ENCODE results near the gene WDR18. TPM values are rescaled to one million over a fixed set of nuclear protein-coding genes. Genes with fewer than 3 reads are reported as not detected.

The WDR18 gene
- total RNA-seq, 1 experiment from 2014 or later = 43.3 TPM

DNA sequence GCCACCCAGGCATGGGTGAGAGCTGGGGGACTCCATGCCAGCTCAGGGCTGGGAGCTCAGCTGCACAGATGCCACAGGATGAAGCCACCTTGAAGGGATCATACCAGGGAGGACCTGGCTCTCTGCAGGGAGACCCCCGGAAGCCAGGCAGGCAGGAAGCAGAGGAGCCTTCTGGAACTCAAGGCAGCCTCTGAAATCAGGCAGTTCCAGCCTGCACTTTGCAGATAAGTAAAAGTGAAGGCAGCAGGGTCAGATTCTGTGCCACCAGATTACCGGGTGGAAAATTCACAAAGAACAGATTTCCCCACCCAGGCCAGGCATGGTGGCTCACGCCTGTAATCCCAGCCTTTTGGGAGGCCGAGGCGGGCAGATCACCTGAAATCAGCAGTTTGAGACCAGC, 34.2 kb downstream of the WDR18 start:
- peaks cover 56% of the 10 kb centered on the region for H3K36me3 Mint-ChIP-seq (ENCODE audit: insufficient read depth, unreplicated experiment)
- H3K9me3 Mint-ChIP-seq (ENCODE audit: low read depth, unreplicated experiment) = no peaks in the 10 kb centered on the region
- intact Hi-C loops (cut with micrococcal nuclease; ENCODE audit: unreplicated experiment) = no loop called here
- peak overlapping the region; percentile 67 for H3K4me3 Mint-ChIP-seq (ENCODE audit: low read depth, unreplicated experiment)
- TF ChIP-seq, protein P1, sequence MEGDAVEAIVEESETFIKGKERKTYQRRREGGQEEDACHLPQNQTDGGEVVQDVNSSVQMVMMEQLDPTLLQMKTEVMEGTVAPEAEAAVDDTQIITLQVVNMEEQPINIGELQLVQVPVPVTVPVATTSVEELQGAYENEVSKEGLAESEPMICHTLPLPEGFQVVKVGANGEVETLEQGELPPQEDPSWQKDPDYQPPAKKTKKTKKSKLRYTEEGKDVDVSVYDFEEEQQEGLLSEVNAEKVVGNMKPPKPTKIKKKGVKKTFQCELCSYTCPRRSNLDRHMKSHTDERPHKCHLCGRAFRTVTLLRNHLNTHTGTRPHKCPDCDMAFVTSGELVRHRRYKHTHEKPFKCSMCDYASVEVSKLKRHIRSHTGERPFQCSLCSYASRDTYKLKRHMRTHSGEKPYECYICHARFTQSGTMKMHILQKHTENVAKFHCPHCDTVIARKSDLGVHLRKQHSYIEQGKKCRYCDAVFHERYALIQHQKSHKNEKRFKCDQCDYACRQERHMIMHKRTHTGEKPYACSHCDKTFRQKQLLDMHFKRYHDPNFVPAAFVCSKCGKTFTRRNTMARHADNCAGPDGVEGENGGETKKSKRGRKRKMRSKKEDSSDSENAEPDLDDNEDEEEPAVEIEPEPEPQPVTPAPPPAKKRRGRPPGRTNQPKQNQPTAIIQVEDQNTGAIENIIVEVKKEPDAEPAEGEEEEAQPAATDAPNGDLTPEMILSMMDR (IDR thresholded peaks at IDR 0.05; ENCODE audit: unreplicated experiment) = no peak
- CTCF ChIA-PET = no interaction called here
- BruUV-seq (replicated peaks) = no TSS peak
- peak overlapping the region; percentile 80 for H3K27ac Mint-ChIP-seq (ENCODE audit: unreplicated experiment)
- H3K27me3 Mint-ChIP-seq (ENCODE audit: unreplicated experiment) = no peaks in the 10 kb centered on the region
- DNase-seq = no peak
- peaks cover 20% of the 10 kb centered on the region for H3K4me1 Mint-ChIP-seq (ENCODE audit: low read depth, unreplicated experiment)

DNA sequence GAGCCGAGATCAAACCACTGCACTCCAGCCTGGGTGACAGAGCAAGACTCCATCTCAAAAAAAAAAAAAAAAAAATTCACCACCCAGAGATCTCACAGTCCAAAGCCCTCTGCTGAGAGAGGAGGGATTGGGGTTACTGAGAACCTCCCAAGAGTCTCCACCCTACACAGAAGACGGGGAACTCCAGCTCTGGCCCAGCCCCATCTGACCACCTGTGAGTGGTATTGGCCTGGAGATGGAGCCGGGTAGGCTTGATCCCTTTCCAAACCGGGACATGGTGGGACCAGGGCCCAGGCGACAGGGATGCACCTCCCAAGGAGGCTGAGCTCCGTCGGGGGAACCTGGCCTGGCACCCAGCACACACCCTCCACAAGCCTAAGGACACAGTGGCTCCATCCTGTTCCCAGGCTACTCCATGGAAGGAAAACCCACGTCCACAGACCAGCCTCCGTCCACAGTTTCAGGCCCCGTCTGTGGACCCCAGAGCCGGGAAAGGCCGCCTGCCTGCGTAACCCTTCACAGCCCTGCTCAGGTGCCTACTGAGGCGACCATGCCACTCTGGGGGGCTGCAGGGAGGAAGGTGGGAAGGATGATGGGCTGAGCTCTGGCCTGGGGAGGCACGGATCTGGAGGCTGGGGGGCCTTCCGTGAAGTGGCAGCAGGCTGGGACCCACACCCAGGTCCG, 34.9 kb downstream of the WDR18 start:
- H3K4me3 Mint-ChIP-seq (ENCODE audit: low read depth, unreplicated experiment) = peak overlapping the region; percentile 87
- H3K27ac Mint-ChIP-seq (ENCODE audit: unreplicated experiment) = no peak overlapping the region
- CTCF ChIA-PET = no interaction called here
- intact Hi-C loops (cut with micrococcal nuclease; ENCODE audit: unreplicated experiment) = no loop called here
- no peak for DNase-seq
- H3K27me3 Mint-ChIP-seq (ENCODE audit: unreplicated experiment) = no peaks in the 10 kb centered on the region
- peaks cover 20% of the 10 kb centered on the region for H3K4me1 Mint-ChIP-seq (ENCODE audit: low read depth, unreplicated experiment)
- no TSS peak for BruUV-seq (replicated peaks)
- TF ChIP-seq, protein P1 (IDR thresholded peaks at IDR 0.05; ENCODE audit: unreplicated experiment) = no peak
- H3K9me3 Mint-ChIP-seq (ENCODE audit: low read depth, unreplicated experiment) = no peaks in the 10 kb centered on the region
- peaks cover 56% of the 10 kb centered on the region for H3K36me3 Mint-ChIP-seq (ENCODE audit: insufficient read depth, unreplicated experiment)

DNA sequence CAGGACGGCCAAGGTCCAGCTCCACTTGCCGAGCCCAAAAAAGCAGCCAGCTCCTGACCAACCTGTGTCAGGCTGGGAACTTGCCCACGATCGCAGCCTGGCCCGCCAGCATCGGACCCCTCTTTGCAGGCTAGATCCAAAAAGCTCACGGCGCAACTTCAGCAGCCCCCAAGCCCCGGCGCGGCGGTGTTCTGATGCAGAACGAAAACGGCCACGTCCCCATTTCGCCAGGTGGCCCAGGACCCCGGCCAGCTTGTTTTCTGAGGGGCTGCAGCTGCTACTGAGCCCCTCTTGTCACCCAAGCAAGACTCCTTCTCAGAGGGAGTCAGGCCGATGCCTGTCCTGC, 35.4 kb downstream of the WDR18 start:
- H3K36me3 Mint-ChIP-seq (ENCODE audit: insufficient read depth, unreplicated experiment) = peaks cover 56% of the 10 kb centered on the region
- DNase-seq = no peak
- intact Hi-C loops (cut with micrococcal nuclease; ENCODE audit: unreplicated experiment) = no loop called here
- no TSS peak for BruUV-seq (replicated peaks)
- H3K27ac Mint-ChIP-seq (ENCODE audit: unreplicated experiment) = peak overlapping the region; percentile 82
- CTCF ChIA-PET = no interaction called here
- H3K4me1 Mint-ChIP-seq (ENCODE audit: low read depth, unreplicated experiment) = peaks cover 20% of the 10 kb centered on the region
- H3K9me3 Mint-ChIP-seq (ENCODE audit: low read depth, unreplicated experiment) = no peaks in the 10 kb centered on the region
- H3K4me3 Mint-ChIP-seq (ENCODE audit: low read depth, unreplicated experiment) = peak overlapping the region; percentile 87
- TF ChIP-seq, protein P1 (IDR thresholded peaks at IDR 0.05; ENCODE audit: unreplicated experiment) = no peak
- no peaks in the 10 kb centered on the region for H3K27me3 Mint-ChIP-seq (ENCODE audit: unreplicated experiment)

DNA sequence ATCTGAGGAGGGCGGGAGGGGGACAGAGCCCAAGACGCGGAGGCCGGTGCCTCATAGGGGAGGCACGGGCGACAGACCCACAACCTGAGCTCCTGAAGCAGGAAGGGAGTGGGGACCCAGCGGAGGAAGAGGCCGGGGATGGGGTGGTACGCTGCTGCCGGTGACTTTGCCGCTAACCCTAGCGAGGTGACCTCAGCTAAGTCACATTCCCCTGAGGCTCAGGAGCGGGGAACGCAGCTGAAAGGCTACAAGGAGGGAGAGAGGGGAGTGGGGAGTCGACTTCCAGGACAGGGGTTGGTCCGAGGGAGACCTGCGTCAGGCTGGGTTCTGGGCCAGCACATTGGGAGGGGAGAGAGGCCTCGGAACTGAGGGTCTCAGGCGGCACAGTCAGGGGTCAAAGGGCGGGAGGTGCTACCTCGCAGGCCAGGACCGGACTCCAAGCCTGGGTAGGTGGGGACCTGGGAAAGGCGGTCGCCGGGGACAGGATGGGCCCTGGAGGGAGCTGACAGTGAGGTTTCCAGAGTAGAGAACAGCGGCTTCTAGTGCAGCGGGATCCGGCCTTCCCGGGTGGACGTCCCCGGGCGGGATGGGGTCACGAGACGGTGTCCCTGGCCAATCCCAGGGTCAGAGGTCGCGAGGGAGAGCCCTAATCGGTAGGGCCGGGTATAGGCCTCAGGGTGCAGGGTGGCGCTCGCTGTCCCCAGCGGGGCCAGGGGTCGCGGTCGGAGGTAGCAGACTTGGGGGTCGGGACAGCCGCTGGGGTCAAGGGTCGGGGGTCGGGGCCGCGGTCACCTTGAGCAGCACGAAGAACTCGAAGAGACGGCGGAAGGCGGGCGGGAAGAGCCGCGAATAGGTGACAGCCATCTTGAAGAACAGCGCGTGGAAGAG, 36.1 kb downstream of the WDR18 start:
- BruUV-seq (replicated peaks) = TSS peak; percentile 62
- Mint-ChIP-seq H3K4me1 (ENCODE audit: low read depth, unreplicated experiment) (peaks cover 20% of the 10 kb centered on the region), H3K36me3 (ENCODE audit: insufficient read depth, unreplicated experiment) (peaks cover 56% of the 10 kb centered on the region), H3K9me3 (ENCODE audit: low read depth, unreplicated experiment) (no peaks in the 10 kb centered on the region), H3K27me3 (ENCODE audit: unreplicated experiment) (no peaks in the 10 kb centered on the region), H3K4me3 (ENCODE audit: low read depth, unreplicated experiment) (peak overlapping the region; percentile 87), H3K27ac (ENCODE audit: unreplicated experiment) (peak overlapping the region; percentile 82)
- CTCF ChIA-PET = no interaction called here
- DNase-seq = no peak
- TF ChIP-seq, protein P1 (IDR thresholded peaks at IDR 0.05; ENCODE audit: unreplicated experiment) = no peak
- intact Hi-C loops (cut with micrococcal nuclease; ENCODE audit: unreplicated experiment) = no loop called here

Data from Calu3 (cell line).